GM10847 (cell line): ENCODE data around the gene ATP6V1G3.

Experiments used
- POLR2A ChIP-seq: IDR thresholded peaks from 2 replicates; pipeline ENCODE4 v1.6.1; 2011; ENCODE audit not compliant: insufficient read length; ENCODE audit errors: extremely low read depth

Gene ATP6V1G3

GRCh38 chr1:198492872-198493271 lies 47.6 kb downstream of the ATP6V1G3 start:
- no peak for TF ChIP-seq POLR2A

GRCh38 chr1:198491596-198491995 lies 48.9 kb downstream of the ATP6V1G3 start:
- TF ChIP-seq POLR2A, result no peak

- no peak for TF ChIP-seq POLR2A
Observed at GRCh38 chr1:198491028-198491427, 49.5 kb downstream of the ATP6V1G3 start.

GRCh38 chr1:198490224-198490623 lies 50.3 kb downstream of the ATP6V1G3 start:
- no peak for TF ChIP-seq POLR2A

GRCh38 chr1:198486903-198487302 lies 53.6 kb downstream of the ATP6V1G3 start:
- TF ChIP-seq POLR2A, result no peak

GRCh38 chr1:198483645-198484044 lies 56.8 kb downstream of the ATP6V1G3 start:
- no peak for TF ChIP-seq POLR2A

GRCh38 chr1:198483006-198483405 lies 57.5 kb downstream of the ATP6V1G3 start:
- no peak for TF ChIP-seq POLR2A

- TF ChIP-seq POLR2A, result no peak
Observed at GRCh38 chr1:198481661-198482060, 58.8 kb downstream of the ATP6V1G3 start.

- no peak for TF ChIP-seq POLR2A
Observed at GRCh38 chr1:198480876-198481275, 59.6 kb downstream of the ATP6V1G3 start.
